Lung microvascular endothelial cell (primary cell): Measurements from ENCODE around the gene GRK7. TPM values are rescaled to one million over a fixed set of nuclear protein-coding genes. Genes with fewer than 3 reads are reported as not detected.

Source experiments
- total RNA-seq: library from RNA; depleted of rRNA; stranded (reverse); fragments of >200 nt; gene quantifications from 2 replicates; pipeline ENCODE4 v1.2.1, GENCODE V29; 2014

Gene GRK7
- total RNA-seq, 1 donor from 2014 or later: not detected

Other genes starting within 250 kb of the GRK7 start
- 23.4 and 27.9 TPM in 2 replicates for gene RNF7, start 25.1 kb upstream of the GRK7 start, total RNA-seq
- 74.8 and 75.2 TPM in 2 replicates for gene ATP1B3, start 113.2 kb downstream of the GRK7 start, total RNA-seq